GM12878 (cell line): ENCODE measurements around the gene MGAT4C. TPM values are rescaled to one million over a fixed set of nuclear protein-coding genes. Genes with fewer than 3 reads are reported as not detected.

Experiments
- ATAC-seq: fragments of 200-7000 bp; cut with Tn5 transposase; 3 replicates; pipeline ENCODE4 v1.9.1; 2020; ENCODE audit warnings: mild to moderate bottlenecking, moderate library complexity
- BruUV-seq: library from RNA; stranded (reverse); fragments of 400-500 nt; replicated peaks from 2 replicates; lab custom pipeline; 2021; lab: Mats Ljungman, UMichigan
- CTCF ChIA-PET: fragments of 300-600 bp; sonication (Branson Sonifier 250); formaldehyde crosslinking; extraction: SDS; loops from one replicate; lab custom pipeline; 2021; ENCODE audit warnings: inconsistent platforms; lab: Yijun Ruan, JAX
- POLR2A ChIA-PET: fragments of 350-600 bp; formaldehyde crosslinking; extraction: SDS; loops from one replicate; lab custom pipeline; 2021; ENCODE audit warnings: inconsistent platforms; lab: Charles Lee
- RAD21 ChIA-PET: fragments of 300-600 bp; sonication (Branson Sonifier 250); formaldehyde crosslinking; loops from one replicate; lab custom pipeline; 2023; ENCODE audit warnings: antibody characterized with exemption; ENCODE audit not compliant: unreplicated experiment; lab: Charles Lee
- SMC1A ChIA-PET: fragments of 300-600 bp; sonication (Branson Sonifier 250); formaldehyde crosslinking; loops from one replicate; lab custom pipeline; 2023; ENCODE audit not compliant: unreplicated experiment, uncharacterized antibody; lab: Charles Lee
- DNase-seq: peaks from one replicate; pipeline ENCODE4 v3.0.0-alpha.2; 2011; ENCODE audit warnings: low read depth, low spot score
- FAIRE-seq: peaks from 3 replicates; lab custom pipeline; 2011; peaks lifted over from hg19 to GRCh38; lab: Jason Lieb, UNC
- H2AFZ ChIP-seq: 2 replicates; pipeline ENCODE4 v1.6.0; 2011; ENCODE audit warnings: low read depth, low read length, control low read depth; ENCODE audit not compliant: control insufficient read depth
- H3K27ac ChIP-seq: 2 replicates; pipeline ENCODE4 v1.5.1; 2011; ENCODE audit warnings: control low read depth; ENCODE audit not compliant: control insufficient read depth, insufficient read depth
- H3K27me3 ChIP-seq, 2 experiments: replicated peaks in 1 of 2; 2 replicates each; pipeline versions ENCODE4 v1.6.0 to v1.6.1; 2011; ENCODE audit warnings: low read length in 1 of 2; ENCODE audit not compliant: control insufficient read depth in 2 of 2, insufficient read depth in 2 of 2
- H3K36me3 ChIP-seq, 2 experiments: 2 replicates each; pipeline ENCODE4 v1.5.1; 2011; ENCODE audit warnings: low read length in 1 of 2; ENCODE audit not compliant: control insufficient read depth in 2 of 2, insufficient read depth in 2 of 2
- H3K4me1 ChIP-seq: 2 replicates; pipeline ENCODE4 v1.6.1; 2011; ENCODE audit warnings: mild to moderate bottlenecking, low read length, moderate library complexity, mixed read lengths; ENCODE audit not compliant: control insufficient read depth, insufficient read depth
- H3K4me2 ChIP-seq: 2 replicates; pipeline ENCODE4 v1.6.0; 2011; ENCODE audit warnings: control low read depth; ENCODE audit not compliant: control insufficient read depth, insufficient read depth
- H3K4me3 ChIP-seq: fragments of 200-600 bp; sonication (generic); 2 replicates; pipeline ENCODE4 v1.5.1; 2016
- H3K79me2 ChIP-seq: 2 replicates; pipeline ENCODE4 v1.6.0; 2011; ENCODE audit warnings: low read length; ENCODE audit not compliant: control insufficient read depth, insufficient read depth
- H3K9ac ChIP-seq: 2 replicates; pipeline ENCODE4 v1.8.0; 2011; ENCODE audit warnings: low read length, control low read depth, mixed read lengths; ENCODE audit not compliant: control insufficient read depth, insufficient read depth
- H3K9me3 ChIP-seq: replicated peaks from 3 replicates; pipeline ENCODE4 v1.5.1; 2011; ENCODE audit warnings: mild to moderate bottlenecking, low read length; ENCODE audit not compliant: control insufficient read depth, insufficient read depth
- H4K20me1 ChIP-seq: 2 replicates; pipeline ENCODE4 v1.6.0; 2011; ENCODE audit not compliant: control insufficient read depth, insufficient read depth
- CHD4 ChIP-seq: fragments of 200-600 bp; sonication (generic); IDR thresholded peaks from 2 replicates; pipeline ENCODE4 v1.6.1; 2016; ENCODE audit warnings: mild to moderate bottlenecking
- CTCF ChIP-seq, 3 experiments: IDR thresholded peaks in 2 of 3; conservative IDR thresholded peaks in 1 of 3; 2 replicates each; pipeline ENCODE4 v1.5.1; 2011; ENCODE audit warnings: low read depth in 3 of 3, low read length in 3 of 3, mild to moderate bottlenecking in 3 of 3, control low read depth in 2 of 3, moderate library complexity in 2 of 3, inconsistent platforms in 1 of 3, mixed read lengths in 1 of 3; ENCODE audit not compliant: control insufficient read depth in 2 of 3, insufficient read depth in 1 of 3; ENCODE audit errors: extremely low read depth in 1 of 3
- RAD21 ChIP-seq: IDR thresholded peaks from 2 replicates; pipeline ENCODE4 v1.6.1; 2011; ENCODE audit warnings: mild to moderate bottlenecking, low read depth, low read length, moderate library complexity; ENCODE audit not compliant: insufficient read depth
- SMC3 ChIP-seq: IDR thresholded peaks from 2 replicates; pipeline ENCODE4 v1.6.1; 2011; ENCODE audit warnings: low read length, improper control_type of control experiment, borderline replicate concordance
- ZBTB4 ChIP-seq: fragments of 450-650 bp; formaldehyde crosslinking; IDR thresholded peaks from 2 replicates; pipeline ENCODE4 v1.4.0; 2022; ENCODE audit warnings: mild to moderate bottlenecking, moderate library complexity
- WGBS: methylation state at CpG from one replicate; pipeline ENCODE4 v1.1.6; 2016; ENCODE audit warnings: low lambda C conversion rate; ENCODE audit not compliant: insufficient replicate concordance, insufficient coverage; ENCODE audit errors: missing lambda C conversion rate; 5-methylcytosine and 5-hydroxymethylcytosine counted together
- in situ Hi-C: fragments of 300-500 bp; cut with MboI; formaldehyde crosslinking; loops from 9 replicates; pipeline ENCODE4 v1.14.3; 2018; ENCODE audit warnings: mixed read lengths
- intact Hi-C: fragments of 100-400 bp; cut with micrococcal nuclease; formaldehyde crosslinking; loops from one replicate; pipeline ENCODE4 v1.14.2; 2022; ENCODE audit not compliant: unreplicated experiment
- polyA plus RNA-seq, 11 experiments: library from polyadenylated mRNA; depleted of rRNA in 4 of 11; unstranded in 6 of 11; stranded (reverse) in 5 of 11; fragments of >200 nt; fragmentation: Nextera tagmentation in 4 of 11; fragmentation: Illumina TruSeq in 1 of 11; extraction: Ambion mirVana in 4 of 11; extraction: Trizol in 1 of 11; gene quantifications; 1 replicate in 1 of 11; 2 replicates in 10 of 11; pipeline versions ENCODE4 v1.2.1 to v1.2.3, GENCODE V29; 2011 to 2016; ENCODE audit warnings: inconsistent platforms in 2 of 11, missing spikeins in 2 of 11, low read depth in 1 of 11
- total RNA-seq, 4 experiments: library from RNA; depleted of rRNA in 3 of 4; stranded (reverse); fragments of >200 nt in 3 of 4; fragmentation: Illumina TruSeq in 1 of 4; extraction: Trizol in 1 of 4; gene quantifications; 2 replicates each; pipeline versions ENCODE4 v1.2.1 to v1.2.3, GENCODE V29; 2013 to 2021

The MGAT4C gene
- total and polyA plus RNA-seq, 10 of the 15 experiments (the other 5 are each of a cell fraction or from before 2014, with no cell fraction given), result not detected

GRCh38 chr12:85923767-85924331 lies 332.3 kb downstream of the MGAT4C start:
- BruUV-seq, result no TSS peak
- TF ChIP-seq ZBTB4, result no peak
- peak in 2 of 3 experiments; percentile 19 to 37; a peak in 3 of 6 replicates for TF ChIP-seq CTCF (IDR thresholded peaks at IDR 0.05 in 2 of 3, conservative IDR thresholded peaks at IDR 0.05 in 1 of 3; ENCODE audit: control insufficient read depth in 2 of 3, extremely low read depth in 1 of 3, insufficient read depth in 1 of 3, low read depth in 3 of 3, low read length in 3 of 3)
- TF ChIP-seq CHD4, result no peak
- peak; percentile 31; the same call in 1 of the 2 replicates for TF ChIP-seq SMC3
- peak; percentile 34; the same call in 1 of the 2 replicates for TF ChIP-seq RAD21
- TF ChIP-seq, all 136 proteins: peak for 3
- H4K20me1 ChIP-seq, result no peaks in the 10 kb centered on the region
- peak; percentile 64 for FAIRE-seq
- ChIA-PET CTCF (interaction anchor here (0.5 to 1.8 kb wide), 8 partner anchors 21 to 1925 kb away, joined by 3 to 6 read pairs (median 4); no protein-coding TSS in a partner anchor), SMC1A (interaction anchor here (0.6 to 1.5 kb wide), 8 partner anchors 9 to 456 kb away, joined by 3 to 4 read pairs (median 3); no protein-coding TSS in a partner anchor), POLR2A (no interaction called here), RAD21 (interaction anchor here (0.8 to 1.0 kb wide), 2 partner anchors 500 to 1925 kb away, joined by 3 to 4 read pairs; no protein-coding TSS in a partner anchor)
- no peaks in the 10 kb centered on the region for H3K27me3 ChIP-seq
- WGBS, result 58% methylated on average over 1 of the region's 1 CpG
- no peak overlapping the region for H3K4me3 ChIP-seq
- in situ Hi-C loops, result no loop called here
- H3K36me3 ChIP-seq, result no peaks in the 10 kb centered on the region
- H3K4me1 ChIP-seq, result no peaks in the 10 kb centered on the region
- intact Hi-C loops, result loop anchor here (5.0 kb wide), 3 partner anchors 347 to 1923 kb away; no protein-coding TSS in a partner anchor
- H3K9me3 ChIP-seq, result no peaks in the 10 kb centered on the region
- no peak overlapping the region for H3K9ac ChIP-seq
- H3K27ac ChIP-seq, result no peak overlapping the region
- ATAC-seq, result no peak
- H2AFZ ChIP-seq, result no peak overlapping the region
- no peak for DNase-seq
- no peaks in the 10 kb centered on the region for H3K79me2 ChIP-seq
- no peak overlapping the region for H3K4me2 ChIP-seq
